Colon (tissue), 2 donors: Measurements from ENCODE around the gene ZNF32.
"Not testable (repeated sequence)": the region's sequence is repeated elsewhere in the genome, so short reads cannot be mapped to it uniquely, and the experiment has no call there.

Experiments
- FAIRE-seq: peaks from 2 replicates; lab custom pipeline; 2012; peaks lifted over from hg19 to GRCh38; lab: Jason Lieb, UNC
- donor health status: control.
- donor health status: control.

Gene ZNF32

GRCh38 chr10:43627942-43628341 lies 20.7 kb downstream of the ZNF32 start:
- no peak for FAIRE-seq

GRCh38 chr10:43623351-43623750 lies 25.3 kb downstream of the ZNF32 start:
- no peak for FAIRE-seq

DNA sequence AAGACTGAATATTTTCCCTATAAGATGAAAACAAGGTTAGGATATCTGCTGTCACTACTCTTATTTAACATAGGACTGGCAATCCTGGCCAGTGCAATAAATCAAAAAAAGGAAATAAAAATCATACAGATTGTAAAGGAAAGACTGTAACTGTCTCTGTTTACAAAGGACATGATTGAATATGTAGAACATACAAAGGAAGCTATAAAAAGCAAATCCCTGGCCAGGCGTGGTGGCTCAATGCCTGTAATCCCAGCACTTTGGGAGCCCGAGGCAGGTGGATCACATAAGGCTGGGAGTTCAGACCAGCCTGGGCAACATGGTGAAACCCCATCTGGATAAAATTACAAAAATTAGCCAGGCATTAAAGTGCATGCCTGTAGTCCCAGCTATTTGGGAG lies 26.6 kb downstream of the ZNF32 start:
- FAIRE-seq, result no peak

GRCh38 chr10:43619368-43619767 lies 29.3 kb downstream of the ZNF32 start:
- no peak for FAIRE-seq

- no peak for FAIRE-seq
Observed at GRCh38 chr10:43616697-43617370, 31.8 kb downstream of the ZNF32 start.

GRCh38 chr10:43610636-43611035 lies 38.0 kb downstream of the ZNF32 start:
- no peak for FAIRE-seq

DNA sequence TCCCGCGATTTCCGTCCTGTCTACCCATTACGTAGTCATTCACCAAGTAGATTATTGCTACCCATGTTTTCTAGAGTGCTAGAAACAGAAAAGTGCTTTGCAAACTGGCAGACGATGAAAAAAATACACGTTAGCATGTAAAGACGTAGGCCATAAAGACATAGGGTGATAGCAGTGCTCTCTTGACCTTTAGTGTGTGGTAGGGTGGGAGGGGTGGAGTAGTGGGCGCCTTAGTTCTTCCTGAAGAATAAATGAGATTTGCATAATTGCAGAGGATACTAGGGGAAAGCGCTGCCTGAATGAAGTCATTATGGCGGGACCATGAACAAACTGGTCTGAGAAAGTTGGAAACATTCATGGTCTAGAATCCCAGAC lies 41.5 kb downstream of the ZNF32 start:
- no peak for FAIRE-seq

- FAIRE-seq, result no peak
Observed at GRCh38 chr10:43606323-43607198, 42.1 kb downstream of the ZNF32 start, which contains the start of gene ZNF485. Gene ZNF485, plus strand, starts transcription at chr10:43606438. Its CDS starts 613 bp downstream, at chr10:43607051.

GRCh38 chr10:43605850-43606322 lies 42.8 kb downstream of the ZNF32 start:
- no peak for FAIRE-seq

DNA sequence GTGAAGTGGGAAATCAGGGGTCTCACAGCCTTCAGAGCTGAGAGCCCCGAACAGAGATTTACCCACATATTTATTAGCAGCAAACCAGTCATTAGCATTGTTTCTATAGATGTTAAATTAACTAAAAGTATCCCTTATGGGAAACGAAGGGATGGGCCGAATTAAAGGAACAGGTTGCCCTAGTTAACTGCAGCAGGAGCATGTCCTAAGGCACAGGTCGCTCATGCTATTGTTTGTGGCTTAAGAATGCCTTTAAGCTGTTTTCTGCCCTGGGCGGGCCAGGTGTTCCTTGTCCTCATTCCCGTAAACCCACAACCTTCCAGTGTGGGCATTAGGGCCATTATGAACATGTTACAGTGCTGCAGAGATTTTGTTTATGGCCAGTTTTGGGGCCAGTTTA lies 47.1 kb downstream of the ZNF32 start:
- FAIRE-seq, result not testable (repeated sequence)

DNA sequence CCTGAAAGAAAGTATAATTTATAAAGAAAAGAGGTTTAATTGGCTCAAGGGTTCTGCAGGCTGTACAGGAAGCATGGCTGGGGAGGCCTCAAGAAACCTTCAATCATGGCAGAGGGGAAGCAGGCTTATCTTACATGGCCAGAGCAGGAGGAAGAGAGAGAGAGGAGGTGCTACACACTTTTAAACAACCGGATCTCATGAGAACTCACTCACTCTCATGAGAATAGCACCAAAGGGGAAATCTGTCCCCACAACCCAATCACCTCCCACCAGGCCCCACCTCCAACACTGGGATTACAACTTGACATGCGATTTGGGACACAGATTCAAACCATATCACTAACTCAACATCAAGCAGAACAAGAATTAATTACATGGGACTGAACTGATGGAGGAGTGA lies 49.3 kb downstream of the ZNF32 start:
- no peak for FAIRE-seq

DNA sequence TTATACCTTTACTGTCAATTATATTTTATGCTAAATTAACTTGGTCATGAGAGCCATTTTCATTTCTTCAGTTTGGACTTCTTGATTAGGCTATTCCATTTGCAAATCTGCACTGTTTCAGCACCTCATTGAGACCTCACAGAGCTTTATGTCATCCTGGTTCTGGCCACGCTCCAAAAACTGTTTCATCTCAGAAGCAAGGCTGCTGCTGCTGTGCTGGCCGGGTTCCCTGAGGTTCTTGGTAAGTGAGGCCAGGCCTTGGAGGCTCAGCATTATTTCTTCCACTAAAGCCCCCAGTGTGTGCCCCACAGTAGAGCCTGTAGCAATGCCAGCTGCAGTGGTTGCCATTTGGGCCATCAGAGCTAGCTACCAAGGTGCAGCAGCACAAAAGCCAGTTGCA lies 50.2 kb downstream of the ZNF32 start:
- no peak for FAIRE-seq

- FAIRE-seq, result no peak
Observed at GRCh38 chr10:43596546-43596945, 52.1 kb downstream of the ZNF32 start.

DNA sequence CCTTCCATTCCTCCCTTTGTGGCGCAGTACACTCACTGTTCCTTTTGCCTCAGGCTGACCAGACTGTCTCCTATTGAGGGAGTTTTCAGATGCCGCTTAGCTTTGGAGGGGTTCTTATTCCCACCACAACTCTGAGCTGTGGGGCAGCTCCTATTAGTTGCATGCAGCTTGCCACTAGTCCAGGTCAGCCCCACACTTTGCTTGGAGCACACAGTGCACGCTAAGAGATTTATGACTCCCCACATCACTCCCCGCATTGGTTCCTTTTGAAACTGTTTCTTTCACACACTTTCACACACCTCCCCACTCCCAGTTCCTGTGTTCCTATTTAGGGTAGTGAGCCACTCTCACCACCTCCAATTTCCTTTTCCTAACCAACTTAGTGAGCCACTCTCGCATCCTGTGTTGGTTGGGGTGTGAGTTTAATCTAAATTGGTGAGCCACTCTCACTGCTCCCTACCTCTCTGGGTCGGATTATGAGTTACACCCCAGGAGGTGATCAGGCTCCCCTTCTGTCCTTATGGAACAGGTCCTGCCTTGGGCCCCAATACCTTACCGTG lies 52.9 kb downstream of the ZNF32 start:
- FAIRE-seq, result no peak

GRCh38 chr10:43594944-43595589 lies 53.6 kb downstream of the ZNF32 start:
- FAIRE-seq, result no peak
